K562 (cell line): ENCODE data around the gene IMPA2. TPM values are rescaled to one million over a fixed set of nuclear protein-coding genes. Genes with fewer than 3 reads are reported as not detected.

Source experiments
- ADNP ChIP-seq: fragments of 200-800 bp; sonication (Bioruptor generic); IDR thresholded peaks from 2 replicates; pipeline ENCODE4 v1.6.1; 2016; ENCODE audit warnings: missing genetic modification characterization, missing compliant biosample characterization
- CEBPG ChIP-seq, 3 experiments: fragments of 200-800 bp in 1 of 3; sonication (Bioruptor generic) in 1 of 3; sonication (generic) in 1 of 3; formaldehyde crosslinking in 1 of 3; IDR thresholded peaks in 2 of 3; conservative IDR thresholded peaks in 1 of 3; 2 replicates each; pipeline versions ENCODE4 v1.6.1 to v1.8.0; 2016 to 2022; ENCODE audit warnings: missing compliant biosample characterization in 2 of 3, missing genetic modification characterization in 2 of 3, mild to moderate bottlenecking in 1 of 3, missing genetic modification reagents in 1 of 3
- E4F1 ChIP-seq: fragments of 250-450 bp; sonication (Bioruptor Pico); IDR thresholded peaks from 2 replicates; pipeline ENCODE4 v1.5.0; 2021; ENCODE audit warnings: mild to moderate bottlenecking, borderline replicate concordance
- SP2 ChIP-seq: IDR thresholded peaks from 2 replicates; pipeline ENCODE4 v1.6.1; 2011; ENCODE audit warnings: mild to moderate bottlenecking, low read depth, low read length, moderate library complexity; ENCODE audit not compliant: poor library complexity, severe bottlenecking; ENCODE audit errors: extremely low read depth
- TRIM24 ChIP-seq, 2 experiments: fragments of 450-650 bp; IDR thresholded peaks; 2 replicates each; pipeline ENCODE4 v1.6.1; 2016
- ZBTB33 ChIP-seq: sonication (generic); formaldehyde crosslinking; IDR thresholded peaks from 2 replicates; pipeline ENCODE4 v1.8.1; 2023; ENCODE audit warnings: mild to moderate bottlenecking, missing genetic modification reagents
- ZNF217 ChIP-seq: sonication (generic); formaldehyde crosslinking; IDR thresholded peaks from 2 replicates; pipeline ENCODE4 v1.8.0; 2022; ENCODE audit warnings: mild to moderate bottlenecking, missing genetic modification reagents
- ZNF277 ChIP-seq: fragments of 250-450 bp; sonication (Bioruptor Pico); IDR thresholded peaks from 2 replicates; pipeline ENCODE4 v1.8.0; 2022; ENCODE audit warnings: inconsistent platforms, mild to moderate bottlenecking, moderate library complexity, borderline replicate concordance
- polyA plus RNA-seq, 8 experiments: library from polyadenylated mRNA; depleted of rRNA in 4 of 8; stranded (reverse) in 5 of 8; unstranded in 3 of 8; fragments of >200 nt; fragmentation: Nextera tagmentation in 2 of 8; fragmentation: Illumina TruSeq in 1 of 8; extraction: Ambion mirVana in 2 of 8; extraction: Trizol in 1 of 8; gene quantifications; 2 replicates each; pipeline versions ENCODE4 v1.2.1 to v1.2.3, GENCODE V29; 2011 to 2014; ENCODE audit warnings: inconsistent platforms in 1 of 8, missing spikeins in 1 of 8
- total RNA-seq, 7 experiments: library from RNA; depleted of rRNA in 6 of 7; stranded (reverse); fragments of >200 nt in 6 of 7; fragmentation: Illumina TruSeq in 2 of 7; extraction: Trizol in 2 of 7; gene quantifications; 2 replicates each; pipeline versions ENCODE4 v1.2.1 to v1.2.3, GENCODE V29; 2011 to 2021; ENCODE audit warnings: low replicate concordance in 1 of 7
- TF ChIP-seq, protein P1 (sequence below), 2 experiments: fragments of 450-650 bp; IDR thresholded peaks; 2 replicates each; pipeline ENCODE4 v1.6.1; 2018; ENCODE audit warnings: mild to moderate bottlenecking in 2 of 2, low read depth in 1 of 2; ENCODE audit not compliant: partially characterized antibody in 2 of 2

IMPA2 gene
- total and polyA plus RNA-seq, 9 of the 15 experiments (the other 6 are each of a cell fraction or from before 2014, with no cell fraction given) = 0.62 to 11.3 (median 5.7) TPM

- TF ChIP-seq ZNF277 (CRISPR knock-in tag) (no peak), CEBPG (CRISPR knock-in tag; IDR thresholded peaks at IDR 0.05) (peak; percentile 54; the same call in 1 of the 2 replicates), CEBPG (tag; conservative IDR thresholded peaks at IDR 0.05 in 1 of 2, IDR thresholded peaks at IDR 0.05 in 1 of 2) (peak; percentile 81 to 87), E4F1 (CRISPR knock-in tag) (no peak), ADNP (tag) (0 out of 2 replicates have a peak, but pooled peaks have one; percentile 48), SP2 (no peak), ZNF217 (CRISPR knock-in tag) (no peak), TRIM24 (IDR thresholded peaks at IDR 0.05) (peak; percentile 85 to 90), ZBTB33 (CRISPR knock-in tag) (no peak)
- TF ChIP-seq, protein P1, sequence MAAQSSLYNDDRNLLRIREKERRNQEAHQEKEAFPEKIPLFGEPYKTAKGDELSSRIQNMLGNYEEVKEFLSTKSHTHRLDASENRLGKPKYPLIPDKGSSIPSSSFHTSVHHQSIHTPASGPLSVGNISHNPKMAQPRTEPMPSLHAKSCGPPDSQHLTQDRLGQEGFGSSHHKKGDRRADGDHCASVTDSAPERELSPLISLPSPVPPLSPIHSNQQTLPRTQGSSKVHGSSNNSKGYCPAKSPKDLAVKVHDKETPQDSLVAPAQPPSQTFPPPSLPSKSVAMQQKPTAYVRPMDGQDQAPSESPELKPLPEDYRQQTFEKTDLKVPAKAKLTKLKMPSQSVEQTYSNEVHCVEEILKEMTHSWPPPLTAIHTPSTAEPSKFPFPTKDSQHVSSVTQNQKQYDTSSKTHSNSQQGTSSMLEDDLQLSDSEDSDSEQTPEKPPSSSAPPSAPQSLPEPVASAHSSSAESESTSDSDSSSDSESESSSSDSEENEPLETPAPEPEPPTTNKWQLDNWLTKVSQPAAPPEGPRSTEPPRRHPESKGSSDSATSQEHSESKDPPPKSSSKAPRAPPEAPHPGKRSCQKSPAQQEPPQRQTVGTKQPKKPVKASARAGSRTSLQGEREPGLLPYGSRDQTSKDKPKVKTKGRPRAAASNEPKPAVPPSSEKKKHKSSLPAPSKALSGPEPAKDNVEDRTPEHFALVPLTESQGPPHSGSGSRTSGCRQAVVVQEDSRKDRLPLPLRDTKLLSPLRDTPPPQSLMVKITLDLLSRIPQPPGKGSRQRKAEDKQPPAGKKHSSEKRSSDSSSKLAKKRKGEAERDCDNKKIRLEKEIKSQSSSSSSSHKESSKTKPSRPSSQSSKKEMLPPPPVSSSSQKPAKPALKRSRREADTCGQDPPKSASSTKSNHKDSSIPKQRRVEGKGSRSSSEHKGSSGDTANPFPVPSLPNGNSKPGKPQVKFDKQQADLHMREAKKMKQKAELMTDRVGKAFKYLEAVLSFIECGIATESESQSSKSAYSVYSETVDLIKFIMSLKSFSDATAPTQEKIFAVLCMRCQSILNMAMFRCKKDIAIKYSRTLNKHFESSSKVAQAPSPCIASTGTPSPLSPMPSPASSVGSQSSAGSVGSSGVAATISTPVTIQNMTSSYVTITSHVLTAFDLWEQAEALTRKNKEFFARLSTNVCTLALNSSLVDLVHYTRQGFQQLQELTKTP (IDR thresholded peaks at IDR 0.05; ENCODE audit: low read depth in 1 of 2, partially characterized antibody in 2 of 2) = no peak
Observed at GRCh38 chr18:11955239-11956029, 25.9 kb upstream of the IMPA2 start (continued).
